GM04504 (cell line): ENCODE data around the gene IQCF5.
"Not testable (repeated sequence)": the region's sequence is repeated elsewhere in the genome, so short reads cannot be mapped to it uniquely, and the experiment has no call there.

Source experiments
- DNase-seq: peaks from one replicate; pipeline ENCODE4 v3.0.0-alpha.2; 2012; ENCODE audit warnings: low read depth

IQCF5 gene

GRCh38 chr3:51868896-51869295, 6.5 kb downstream of the IQCF5 start:
- not testable (repeated sequence) for DNase-seq

GRCh38 chr3:51862886-51863285, 12.5 kb downstream of the IQCF5 start:
- DNase-seq = no peak

GRCh38 chr3:51860703-51861665, 14.4 kb downstream of the IQCF5 start, which contains the start of gene IQCF2:
TSS of gene IQCF2 (plus strand) at chr3:51861615. CDS start at chr3:51861667, 52 bp downstream.
- no peak for DNase-seq

GRCh38 chr3:51855411-51855810, 20.0 kb downstream of the IQCF5 start:
- DNase-seq = not testable (repeated sequence)

GRCh38 chr3:51845129-51845528, 30.3 kb downstream of the IQCF5 start:
- no peak for DNase-seq

- DNase-seq = no peak
Measured at GRCh38 chr3:51836606-51837005, 38.8 kb downstream of the IQCF5 start.

GRCh38 chr3:51830836-51831385, 44.5 kb downstream of the IQCF5 start:
- DNase-seq = no peak

GRCh38 chr3:51830345-51830744, 45.1 kb downstream of the IQCF5 start:
- no peak for DNase-seq

- no peak for DNase-seq
Measured at GRCh38 chr3:51828297-51828696, 47.1 kb downstream of the IQCF5 start.
